HCT116 (cell line): Measurements from ENCODE around the gene MCF2L. TPM values are rescaled to one million over a fixed set of nuclear protein-coding genes. Genes with fewer than 3 reads are reported as not detected.

Experiments used
- ATAC-seq: fragments of 200-7000 bp; cut with Tn5 transposase; 2 replicates; pipeline ENCODE4 v1.9.1; 2020; ENCODE audit warnings: mild to moderate bottlenecking, moderate library complexity
- BruUV-seq: library from RNA; stranded (reverse); fragments of 400-500 nt; replicated peaks from 2 replicates; lab custom pipeline; 2021; lab: Mats Ljungman, UMichigan
- CTCF ChIA-PET: fragments of 300-600 bp; sonication (Branson Sonifier 250); formaldehyde crosslinking; loops from one replicate; lab custom pipeline; 2021; ENCODE audit warnings: antibody characterized with exemption; lab: Charles Lee
- POLR2A ChIA-PET: fragments of 300-600, 350-600 bp; sonication (Branson Sonifier 250); formaldehyde crosslinking; loops from one replicate; lab custom pipeline; 2021; ENCODE audit warnings: antibody characterized with exemption; lab: Charles Lee
- RAD21 ChIA-PET, 2 experiments: fragments of 300-600 bp; sonication (Branson Sonifier 250); formaldehyde crosslinking; loops; one replicate each; lab custom pipeline; 2023; ENCODE audit warnings: low total read pairs in 2 of 2; ENCODE audit not compliant: uncharacterized antibody in 2 of 2, unreplicated experiment in 2 of 2, low non-redundant PET in 1 of 2; lab: Charles Lee
- DNase-seq: peaks from one replicate; pipeline ENCODE4 v3.0.0-alpha.2; 2010; ENCODE audit warnings: low read depth, low spot score
- H2AFZ ChIP-seq: fragments of 200-600 bp; shearing (Covaris generic), sonication (generic); 2 replicates; pipeline ENCODE4 v1.6.1; 2017; ENCODE audit warnings: low read depth, mixed run types, mixed read lengths, antibody characterized with exemption, low read length; ENCODE audit not compliant: poor library complexity, severe bottlenecking
- H3K27ac ChIP-seq: 2 replicates; pipeline ENCODE4 v1.5.1; 2012; ENCODE audit warnings: low read depth, low read length
- H3K27me3 ChIP-seq: fragments of 200-600 bp; sonication (generic); 2 replicates; pipeline ENCODE4 v1.6.1; 2016; ENCODE audit warnings: mixed run types, low read length, mixed read lengths; ENCODE audit not compliant: insufficient read depth
- H3K36me3 ChIP-seq, 2 experiments: fragments of 200-500 bp in 1 of 2; fragments of 200-600 bp in 1 of 2; sonication (Bioruptor generic) in 1 of 2; sonication (generic) in 1 of 2; 2 replicates each; pipeline versions ENCODE4 v1.5.1 to v1.6.1; 2014 to 2016; ENCODE audit warnings: low read length in 2 of 2, inconsistent platforms in 1 of 2, mixed read lengths in 1 of 2, mixed run types in 1 of 2; ENCODE audit not compliant: insufficient read depth in 2 of 2, control insufficient read depth in 1 of 2
- H3K4me1 ChIP-seq, 2 experiments: fragments of 200-600 bp in 1 of 2; sonication (generic) in 1 of 2; 2 replicates each; pipeline versions ENCODE4 v1.5.1 to v1.6.1; 2012 to 2017; ENCODE audit warnings: low read length in 2 of 2, inconsistent platforms in 1 of 2, mild to moderate bottlenecking in 1 of 2, mixed read lengths in 1 of 2, mixed run types in 1 of 2, moderate library complexity in 1 of 2; ENCODE audit not compliant: insufficient read depth in 2 of 2, control insufficient read depth in 1 of 2
- H3K4me2 ChIP-seq: fragments of 200-600 bp; sonication (generic); 2 replicates; pipeline ENCODE4 v1.6.1; 2017; ENCODE audit warnings: mixed run types, low read length, mixed read lengths
- H3K4me3 ChIP-seq, 2 experiments: fragments of 200-600 bp in 1 of 2; sonication (generic) in 1 of 2; replicated peaks in 1 of 2; 2 replicates each; pipeline ENCODE4 v1.5.1; 2011 to 2016; ENCODE audit warnings: low read length in 2 of 2, control low read depth in 1 of 2, low read depth in 1 of 2, mild to moderate bottlenecking in 1 of 2, mixed read lengths in 1 of 2, mixed run types in 1 of 2
- H3K79me2 ChIP-seq: fragments of 200-600 bp; sonication (generic); 2 replicates; pipeline ENCODE4 v1.6.1; 2017; ENCODE audit warnings: mild to moderate bottlenecking, mixed run types, low read length, moderate library complexity, mixed read lengths; ENCODE audit not compliant: insufficient read depth
- H3K9ac ChIP-seq: fragments of 200-600 bp; sonication (generic); 2 replicates; pipeline ENCODE4 v1.6.1; 2016; ENCODE audit warnings: low read length, mixed read lengths
- H3K9me2 ChIP-seq: fragments of 200-600 bp; sonication (generic), shearing (Covaris generic); 2 replicates; pipeline ENCODE4 v1.6.1; 2017; ENCODE audit warnings: mixed run types, mild to moderate bottlenecking, moderate library complexity; ENCODE audit not compliant: insufficient read depth
- H3K9me3 ChIP-seq, 2 experiments: fragments of 200-500 bp in 1 of 2; fragments of 200-600 bp in 1 of 2; sonication (Bioruptor generic) in 1 of 2; sonication (generic) in 1 of 2; 2 replicates each; pipeline ENCODE4 v1.6.1; 2014 to 2017; ENCODE audit warnings: low read length in 2 of 2, mixed read lengths in 2 of 2, inconsistent platforms in 1 of 2, low read depth in 1 of 2, mild to moderate bottlenecking in 1 of 2, mixed run types in 1 of 2, moderate library complexity in 1 of 2; ENCODE audit not compliant: control insufficient read depth in 1 of 2, insufficient read depth in 1 of 2
- H4K20me1 ChIP-seq: fragments of 200-600 bp; sonication (generic), shearing (Covaris generic); 2 replicates; pipeline ENCODE4 v1.6.1; 2017; ENCODE audit warnings: mixed run types, mild to moderate bottlenecking, moderate library complexity; ENCODE audit not compliant: insufficient read depth
- CBX3 ChIP-seq: IDR thresholded peaks from 2 replicates; pipeline ENCODE4 v1.6.1; 2012; ENCODE audit warnings: low read depth
- CTCF ChIP-seq, 3 experiments: fragments of 200-600 bp in 1 of 3; sonication (generic) in 1 of 3; IDR thresholded peaks in 2 of 3; conservative IDR thresholded peaks in 1 of 3; 2 replicates each; pipeline ENCODE4 v1.5.1; 2012 to 2017; ENCODE audit warnings: low read depth in 2 of 3, low read length in 2 of 3, antibody characterized with exemption in 1 of 3, borderline replicate concordance in 1 of 3, control low read depth in 1 of 3, mild to moderate bottlenecking in 1 of 3, mixed read lengths in 1 of 3, mixed run types in 1 of 3, moderate library complexity in 1 of 3; ENCODE audit not compliant: insufficient read depth in 1 of 3
- ELF1 ChIP-seq: IDR thresholded peaks from 2 replicates; pipeline ENCODE4 v1.6.1; 2012; ENCODE audit warnings: low read depth, borderline replicate concordance
- EZH2phosphoT487 ChIP-seq: fragments of 200-600 bp; IDR thresholded peaks from 2 replicates; pipeline ENCODE4 v1.6.1; 2018; ENCODE audit warnings: antibody characterized with exemption, borderline replicate concordance
- JUND ChIP-seq: IDR thresholded peaks from 2 replicates; pipeline ENCODE4 v1.6.1; 2012
- MAX ChIP-seq: IDR thresholded peaks from 2 replicates; pipeline ENCODE4 v1.6.1; 2012
- POLR2A ChIP-seq: IDR thresholded peaks from 2 replicates; pipeline ENCODE4 v1.7.0; 2011; ENCODE audit warnings: borderline replicate concordance; ENCODE audit not compliant: insufficient read depth, insufficient read length; ENCODE audit errors: extremely low read depth
- POLR2AphosphoS5 ChIP-seq: IDR thresholded peaks from 2 replicates; pipeline ENCODE4 v1.6.1; 2011; ENCODE audit warnings: mild to moderate bottlenecking, low read depth, low read length, moderate library complexity
- RAD21 ChIP-seq: IDR thresholded peaks from 2 replicates; pipeline ENCODE4 v1.6.1; 2012; ENCODE audit warnings: low read depth, mild to moderate bottlenecking
- REST ChIP-seq: IDR thresholded peaks from 2 replicates; pipeline ENCODE4 v1.6.1; 2012; ENCODE audit warnings: low read depth
- SP1 ChIP-seq: IDR thresholded peaks from 2 replicates; pipeline ENCODE4 v1.6.1; 2012; ENCODE audit warnings: low read depth
- YY1 ChIP-seq: IDR thresholded peaks from 2 replicates; pipeline ENCODE4 v1.6.1; 2011; ENCODE audit warnings: low read length, low read depth, moderate library complexity, mild to moderate bottlenecking; ENCODE audit not compliant: insufficient replicate concordance; ENCODE audit errors: extremely low read depth
- ZBTB33 ChIP-seq: IDR thresholded peaks from 2 replicates; pipeline ENCODE4 v1.6.1; 2011; ENCODE audit warnings: mild to moderate bottlenecking, low read length, moderate library complexity; ENCODE audit not compliant: insufficient replicate concordance; ENCODE audit errors: extremely low read depth
- ZFX ChIP-seq: fragments of 450-650 bp; IDR thresholded peaks from 2 replicates; pipeline ENCODE4 v1.6.1; 2017
- ZNF274 ChIP-seq: fragments of 200-500 bp; sonication (Bioruptor generic); IDR thresholded peaks from 2 replicates; pipeline ENCODE4 v1.6.1; 2014; ENCODE audit warnings: mild to moderate bottlenecking, low read depth, low read length, inconsistent platforms
- intact Hi-C: fragments of 100-400 bp; cut with micrococcal nuclease; formaldehyde crosslinking; loops from 2 replicates; pipeline ENCODE4 v1.10.0; 2022
- total RNA-seq: library from RNA; stranded (reverse); gene quantifications from one replicate; pipeline ENCODE4 v1.2.1, GENCODE V29; 2021; ENCODE audit not compliant: unreplicated experiment

The MCF2L gene
- total RNA-seq, 1 experiment from 2014 or later: 19.3 TPM

- TF ChIP-seq CTCF (IDR thresholded peaks at IDR 0.05 in 2 of 3, conservative IDR thresholded peaks at IDR 0.05 in 1 of 3; ENCODE audit: borderline replicate concordance in 1 of 3, insufficient read depth in 1 of 3, low read depth in 2 of 3, low read length in 2 of 3): no peak
Measured at GRCh38 chr13:112934078-112934477, 34.9 kb upstream of the MCF2L start (continued).

- Histone ChIP-seq H3K79me2 (no peaks in the 10 kb centered on the region), H3K4me3 (no peak overlapping the region), H3K9me3 (0 out of 4 replicates have a peak, but pooled peaks cover 0 to 4% of the 10 kb centered on the region in 2 experiments), H3K27ac (no peak overlapping the region), H2AFZ (no peak overlapping the region), H3K27me3 (no peaks in the 10 kb centered on the region), H3K9me2 (no peaks in the 10 kb centered on the region), H3K9ac (no peak overlapping the region), H4K20me1 (no peaks in the 10 kb centered on the region), H3K36me3 (no peaks in the 10 kb centered on the region), H3K4me1 (peaks cover 2 to 13% of the 10 kb centered on the region in 2 experiments; a peak in 3 of 4 replicates), H3K4me2 (no peak overlapping the region)
- ChIA-PET CTCF (no interaction called here), RAD21 (no interaction called here), POLR2A (no interaction called here)
- intact Hi-C loops: no loop called here
- ATAC-seq (no peak), DNase-seq (no peak)
- no TSS peak for BruUV-seq
- no peak for TF ChIP-seq REST
- TF ChIP-seq ZFX: no peak
- TF ChIP-seq ZNF274: no peak
- no peak for TF ChIP-seq POLR2AphosphoS5
- TF ChIP-seq POLR2A: no peak
- TF ChIP-seq ZBTB33: no peak
- no peak for TF ChIP-seq JUND
- no peak for TF ChIP-seq SP1
- no peak for TF ChIP-seq EZH2phosphoT487
- no peak for TF ChIP-seq RAD21
- no peak for TF ChIP-seq CTCF (IDR thresholded peaks at IDR 0.05 in 2 of 3, conservative IDR thresholded peaks at IDR 0.05 in 1 of 3; ENCODE audit: borderline replicate concordance in 1 of 3, insufficient read depth in 1 of 3, low read depth in 2 of 3, low read length in 2 of 3)
- no peak for TF ChIP-seq MAX
- no peak for TF ChIP-seq YY1
- TF ChIP-seq CBX3: no peak
- no peak for TF ChIP-seq ELF1
Measured at GRCh38 chr13:112938680-112939079, 30.3 kb upstream of the MCF2L start.
